Measurements from ENCODE around the gene METAP1. TPM values are rescaled to one million over a fixed set of nuclear protein-coding genes. Genes with fewer than 3 reads are reported as not detected.
A peak's percentile ranks its signal among the peaks of the same experiment; 100 is the strongest.

The METAP1 gene
- 10 to 100 TPM; 53.7 to 70.1 (median 55.0) TPM for total RNA-seq
- long read RNA-seq, donor 1, transcript METAP1-201 (11 exons, 2,791 nt) = major isoform, 44 of 56 reads
- long read RNA-seq, donor 1, partial matches to known transcripts = 1 of 56 reads
- long read RNA-seq, donor 1, other reads (novel, unspliced or antisense) = 11 of 56 reads
- long read RNA-seq, donor 2, transcript METAP1-201 (11 exons, 2,791 nt) = major isoform, 25 of 28 reads
- long read RNA-seq, donor 2, partial matches to known transcripts = 2 of 28 reads
- long read RNA-seq, donor 2, other reads (novel, unspliced or antisense) = 1 of 28 reads

DNA sequence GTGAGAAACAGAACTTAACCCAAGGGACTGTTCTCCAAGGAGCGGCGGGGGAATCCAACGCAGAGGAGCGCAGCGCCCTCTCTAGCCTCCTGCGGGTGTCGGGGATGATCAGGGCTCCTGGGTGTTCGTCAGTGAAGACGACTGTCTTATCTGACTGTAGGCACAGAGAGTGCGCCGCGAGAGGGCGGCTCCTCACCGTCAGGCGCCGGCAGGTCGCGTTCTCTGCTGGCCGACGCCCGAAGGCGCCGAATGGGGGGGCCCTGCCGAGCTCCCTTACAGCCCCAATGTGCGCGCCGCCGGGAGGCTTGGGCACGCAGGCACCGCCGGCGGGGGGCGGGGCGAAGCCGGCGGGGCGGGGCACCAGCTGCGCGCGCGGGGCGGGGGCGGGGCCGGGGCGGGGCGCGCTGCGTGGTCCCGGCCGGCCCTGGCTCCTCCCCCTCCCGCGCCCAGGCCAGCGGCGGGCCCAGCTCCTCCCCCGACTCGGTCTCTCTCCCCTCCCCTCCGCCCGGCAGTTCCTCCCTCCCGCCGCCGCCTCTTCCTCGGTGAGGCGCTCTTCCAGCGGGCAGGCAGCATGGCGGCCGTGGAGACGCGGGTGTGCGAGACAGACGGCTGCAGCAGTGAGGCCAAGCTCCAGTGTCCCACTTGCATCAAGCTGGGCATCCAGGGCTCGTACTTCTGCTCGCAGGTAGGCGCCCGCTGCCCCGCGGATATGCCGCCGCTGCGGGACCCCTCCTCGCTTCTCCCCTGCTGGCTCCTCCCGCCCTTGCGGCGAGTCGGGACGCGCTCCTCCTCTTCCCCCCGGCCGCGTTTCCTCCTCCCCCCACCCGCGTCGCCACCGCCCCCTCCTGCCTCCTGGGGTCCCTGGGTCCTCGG, at the start of gene METAP1:
TSS of gene METAP1 (plus strand) at position 539 of the 873 bp plus-strand sequence. CDS start at position 572, 33 bp downstream.
- TF ChIP-seq, protein P1, sequence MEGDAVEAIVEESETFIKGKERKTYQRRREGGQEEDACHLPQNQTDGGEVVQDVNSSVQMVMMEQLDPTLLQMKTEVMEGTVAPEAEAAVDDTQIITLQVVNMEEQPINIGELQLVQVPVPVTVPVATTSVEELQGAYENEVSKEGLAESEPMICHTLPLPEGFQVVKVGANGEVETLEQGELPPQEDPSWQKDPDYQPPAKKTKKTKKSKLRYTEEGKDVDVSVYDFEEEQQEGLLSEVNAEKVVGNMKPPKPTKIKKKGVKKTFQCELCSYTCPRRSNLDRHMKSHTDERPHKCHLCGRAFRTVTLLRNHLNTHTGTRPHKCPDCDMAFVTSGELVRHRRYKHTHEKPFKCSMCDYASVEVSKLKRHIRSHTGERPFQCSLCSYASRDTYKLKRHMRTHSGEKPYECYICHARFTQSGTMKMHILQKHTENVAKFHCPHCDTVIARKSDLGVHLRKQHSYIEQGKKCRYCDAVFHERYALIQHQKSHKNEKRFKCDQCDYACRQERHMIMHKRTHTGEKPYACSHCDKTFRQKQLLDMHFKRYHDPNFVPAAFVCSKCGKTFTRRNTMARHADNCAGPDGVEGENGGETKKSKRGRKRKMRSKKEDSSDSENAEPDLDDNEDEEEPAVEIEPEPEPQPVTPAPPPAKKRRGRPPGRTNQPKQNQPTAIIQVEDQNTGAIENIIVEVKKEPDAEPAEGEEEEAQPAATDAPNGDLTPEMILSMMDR (IDR thresholded peaks at IDR 0.05) = peak; percentile 44
- Histone ChIP-seq H3K4me3 (peak within 1 kb of the TSS; percentile 97), H3K36me3 (ENCODE audit: low read depth) (no peaks in the 10 kb centered on the region), H3K4me1 (ENCODE audit: low read depth) (peaks cover 21% of the 10 kb centered on the region), H3K9me3 (no peaks in the 10 kb centered on the region)
- peak; percentile 92 for ATAC-seq
- intact Hi-C loops (cut with DNase I, micrococcal nuclease) = no loop called here
- DNase-seq = peak; percentile 97 to 99 (median 98)

DNA sequence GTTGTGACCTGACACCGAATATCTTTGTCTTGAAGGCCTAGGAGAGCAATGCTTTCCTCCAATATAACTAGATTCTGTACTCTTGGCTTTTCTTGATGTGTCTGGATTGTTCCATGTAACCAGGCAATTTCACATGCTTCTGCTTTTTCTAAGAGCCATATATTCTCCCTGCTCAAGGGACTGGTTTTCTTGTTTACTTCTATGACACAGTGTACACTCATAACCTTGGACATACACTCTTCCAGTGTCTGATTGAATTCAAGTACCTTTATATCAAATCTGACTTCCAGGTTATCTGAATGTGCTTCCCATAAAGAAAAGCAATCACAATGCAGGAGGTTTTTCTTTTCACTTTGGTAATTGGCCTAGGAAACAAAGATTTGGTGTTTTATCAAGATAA, 49.2 kb upstream of the METAP1 start:
- TF ChIP-seq, protein P1 (IDR thresholded peaks at IDR 0.05) = no peak
- intact Hi-C loops (cut with DNase I, micrococcal nuclease) = no loop called here

DNA sequence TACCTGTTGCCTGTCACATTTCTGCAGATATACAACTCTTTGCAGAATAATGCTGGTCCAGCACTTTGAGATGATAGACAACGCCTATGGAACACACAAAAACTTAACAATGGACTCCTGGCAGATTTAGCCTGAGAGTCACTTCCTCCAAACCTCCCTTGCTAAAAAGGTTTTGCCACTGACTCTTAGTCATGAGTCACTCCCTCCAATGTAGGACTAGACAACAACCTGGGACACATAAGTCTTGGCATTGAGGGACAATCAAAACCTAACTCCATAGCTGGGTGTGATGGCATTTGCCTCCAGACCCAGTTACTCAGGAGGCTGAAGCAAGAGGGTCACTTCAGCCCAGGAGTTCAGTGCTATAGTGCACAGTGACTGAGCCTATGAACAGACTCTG, 44.6 kb upstream of the METAP1 start:
- H3K4me3 ChIP-seq = no peak overlapping the region
- TF ChIP-seq, protein P1 (IDR thresholded peaks at IDR 0.05) = no peak
- ATAC-seq (no peak), DNase-seq (no peak)
- H3K36me3 ChIP-seq (ENCODE audit: low read depth) = no peaks in the 10 kb centered on the region
- H3K9me3 ChIP-seq = no peaks in the 10 kb centered on the region
- intact Hi-C loops (cut with DNase I, micrococcal nuclease) = no loop called here
- no peaks in the 10 kb centered on the region for H3K4me1 ChIP-seq (ENCODE audit: low read depth)

More for the DNA sequence above, 49.2 kb upstream of the METAP1 start:
- no peaks in the 10 kb centered on the region for H3K9me3 ChIP-seq
- no peak overlapping the region for H3K4me3 ChIP-seq
- ATAC-seq = peak; percentile 31
- H3K36me3 ChIP-seq (ENCODE audit: low read depth) = no peaks in the 10 kb centered on the region
- H3K4me1 ChIP-seq (ENCODE audit: low read depth) = no peaks in the 10 kb centered on the region
- DNase-seq = no peak

DNA sequence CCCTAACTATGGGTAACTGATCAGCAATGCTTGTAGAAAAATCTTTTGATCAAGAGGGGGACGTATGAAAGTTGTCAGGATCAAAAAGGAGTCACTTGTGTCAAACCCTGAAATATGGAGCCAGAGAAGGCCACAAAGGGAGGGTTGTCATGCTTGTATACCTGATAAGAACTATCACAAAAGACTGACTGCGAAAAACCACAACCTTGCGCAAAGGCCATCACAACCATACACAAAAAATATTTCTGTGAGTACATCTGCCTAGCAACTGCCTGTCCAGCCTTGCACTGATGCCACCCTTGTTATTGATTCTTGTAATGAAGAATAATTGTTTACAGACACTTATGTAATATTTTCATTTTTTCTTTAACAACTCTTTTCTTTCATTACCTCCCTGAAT, 43.8 kb upstream of the METAP1 start:
- intact Hi-C loops (cut with DNase I, micrococcal nuclease) = no loop called here
- H3K36me3 ChIP-seq (ENCODE audit: low read depth) = no peaks in the 10 kb centered on the region
- DNase-seq (no peak), ATAC-seq (no peak)
- H3K4me1 ChIP-seq (ENCODE audit: low read depth) = no peaks in the 10 kb centered on the region
- no peaks in the 10 kb centered on the region for H3K9me3 ChIP-seq
- TF ChIP-seq, protein P1 (IDR thresholded peaks at IDR 0.05) = no peak
- H3K4me3 ChIP-seq = no peak overlapping the region

DNA sequence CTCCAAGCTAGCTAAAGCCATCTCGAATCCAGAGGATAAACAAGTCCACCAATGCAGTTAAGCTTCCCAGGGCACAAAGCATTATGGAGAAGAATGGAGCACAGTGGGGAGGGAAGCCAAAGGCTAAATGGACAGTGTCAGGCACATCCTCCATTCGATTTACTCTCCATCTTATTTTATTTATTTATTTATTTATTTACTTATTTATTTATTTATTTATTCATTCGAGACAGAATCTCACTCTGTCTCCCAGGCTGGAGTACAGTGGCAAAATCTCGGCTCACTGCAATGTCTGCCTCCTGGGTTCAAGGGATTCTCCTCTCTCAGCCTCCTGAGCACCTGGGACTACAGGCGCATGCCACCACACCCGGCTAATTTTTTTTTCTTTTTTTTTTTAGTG, 40.3 kb upstream of the METAP1 start:
- DNase-seq (no peak), ATAC-seq (no peak)
- Histone ChIP-seq H3K9me3 (no peaks in the 10 kb centered on the region), H3K4me3 (no peak overlapping the region), H3K4me1 (ENCODE audit: low read depth) (no peaks in the 10 kb centered on the region), H3K36me3 (ENCODE audit: low read depth) (no peaks in the 10 kb centered on the region)
- TF ChIP-seq, protein P1 (IDR thresholded peaks at IDR 0.05) = no peak
- intact Hi-C loops (cut with DNase I, micrococcal nuclease) = no loop called here

Measured in mucosa of descending colon (tissue), 3 donors.